Transverse colon (tissue), 4 donors: ENCODE results near the gene SLCO1B1.

Experiments used
- CTCF ChIP-seq, 5 experiments: fragments of 200-600 bp in 3 of 5; fragments of 450-650 bp in 2 of 5; sonication (generic) in 3 of 5; IDR thresholded peaks; 1 replicate in 2 of 5; 2 replicates in 3 of 5; pipeline ENCODE4 v1.5.1; 2016 to 2017; ENCODE audit warnings: antibody characterized with exemption in 5 of 5, inconsistent platforms in 3 of 5, mild to moderate bottlenecking in 2 of 5, moderate library complexity in 1 of 5
- EP300 ChIP-seq: sonication (generic); formaldehyde crosslinking; IDR thresholded peaks from one replicate; pipeline ENCODE4 v1.6.1; 2017; ENCODE audit warnings: antibody characterized with exemption, low read depth
- POLR2A ChIP-seq: fragments of 450-650 bp; IDR thresholded peaks from one replicate; pipeline ENCODE4 v1.6.1; 2016; ENCODE audit warnings: antibody characterized with exemption, mild to moderate bottlenecking, moderate library complexity
- POLR2AphosphoS5 ChIP-seq, 3 donors: sonication (generic); formaldehyde crosslinking; IDR thresholded peaks; one replicate each; pipeline ENCODE4 v1.6.1; 2016; ENCODE audit warnings: antibody characterized with exemption in 3 of 3

- TF ChIP-seq CTCF (IDR thresholded peaks at IDR 0.05), result no peak
- TF ChIP-seq POLR2A, result no peak
- TF ChIP-seq POLR2AphosphoS5 (IDR thresholded peaks at IDR 0.05), result no peak
- no peak for TF ChIP-seq EP300
Measured at GRCh38 chr12:21221778-21222177, 90.8 kb downstream of the SLCO1B1 start.
